ENCODE results near the gene MBP. TPM values are rescaled to one million over a fixed set of nuclear protein-coding genes. Genes with fewer than 3 reads are reported as not detected.
"Not testable (repeated sequence)": the region's sequence is repeated elsewhere in the genome, so short reads cannot be mapped to it uniquely, and the experiment has no call there.

MBP gene
- total RNA-seq, 2 donors from 2014 or later: 52.2 to 60.0 TPM

GRCh38 chr18:77000527-77000926 lies 132.1 kb downstream of the MBP start:
- H3K27ac Mint-ChIP-seq: peak overlapping the region in 1 of 2 donors; percentile 46

GRCh38 chr18:76999077-76999476 lies 133.5 kb downstream of the MBP start:
- ATAC-seq: no peak
- no peaks in the 10 kb centered on the region for H3K36me3 Mint-ChIP-seq
- H3K9me3 Mint-ChIP-seq: no peaks in the 10 kb centered on the region
- no peak overlapping the region for H3K27ac Mint-ChIP-seq
- DNase-seq (ENCODE audit: low spot score in 2 of 2): no peak

More at GRCh38 chr18:77000527-77000926, 132.1 kb downstream of the MBP start:
- Mint-ChIP-seq H3K36me3 (no peaks in the 10 kb centered on the region), H3K9me3 (no peaks in the 10 kb centered on the region)
- no peak for ATAC-seq
- DNase-seq (ENCODE audit: low spot score in 2 of 2): peak in 1 of 2 donors; percentile 50

GRCh38 chr18:76997951-76998808 lies 134.4 kb downstream of the MBP start:
- DNase-seq (ENCODE audit: low spot score in 2 of 2): no peak
- H3K36me3 Mint-ChIP-seq: no peaks in the 10 kb centered on the region
- peak overlapping the region; percentile 38 to 77 for H3K27ac Mint-ChIP-seq
- H3K9me3 Mint-ChIP-seq: no peaks in the 10 kb centered on the region
- ATAC-seq: no peak

- DNase-seq (ENCODE audit: low spot score in 2 of 2) (no peak), ATAC-seq (no peak)
- no peaks in the 10 kb centered on the region for H3K36me3 Mint-ChIP-seq
- H3K9me3 Mint-ChIP-seq: no peaks in the 10 kb centered on the region
- H3K27ac Mint-ChIP-seq: no peak overlapping the region
These were observed 136.2 kb downstream of the MBP start for GRCh38 chr18:76996429-76996828.

- no peaks in the 10 kb centered on the region for H3K9me3 Mint-ChIP-seq
- no peaks in the 10 kb centered on the region for H3K36me3 Mint-ChIP-seq
- ATAC-seq: no peak
- DNase-seq (ENCODE audit: low spot score in 2 of 2): no peak
- no peak overlapping the region for H3K27ac Mint-ChIP-seq
These were observed 136.7 kb downstream of the MBP start for GRCh38 chr18:76995896-76996295.

GRCh38 chr18:76994086-76994654 lies 138.4 kb downstream of the MBP start:
- ATAC-seq: no peak
- no peak for DNase-seq (ENCODE audit: low spot score in 2 of 2)
- Mint-ChIP-seq H3K27ac (no peak overlapping the region), H3K9me3 (no peaks in the 10 kb centered on the region), H3K36me3 (no peaks in the 10 kb centered on the region)

GRCh38 chr18:76993573-76993972 lies 139.0 kb downstream of the MBP start:
- ATAC-seq (no peak), DNase-seq (ENCODE audit: low spot score in 2 of 2) (no peak)
- Mint-ChIP-seq H3K36me3 (no peaks in the 10 kb centered on the region), H3K27ac (no peak overlapping the region), H3K9me3 (no peaks in the 10 kb centered on the region)

- Mint-ChIP-seq H3K27ac (no peak overlapping the region), H3K36me3 (no peaks in the 10 kb centered on the region), H3K9me3 (no peaks in the 10 kb centered on the region)
- ATAC-seq (no peak), DNase-seq (ENCODE audit: low spot score in 2 of 2) (no peak)
These were observed 139.5 kb downstream of the MBP start for GRCh38 chr18:76993085-76993382.

- peak in 1 of 2 donors; percentile 25 for ATAC-seq
- DNase-seq (ENCODE audit: low spot score in 2 of 2): no peak
- Mint-ChIP-seq H3K27ac (no peak overlapping the region), H3K9me3 (no peaks in the 10 kb centered on the region), H3K36me3 (no peaks in the 10 kb centered on the region)
These were observed 140.1 kb downstream of the MBP start for GRCh38 chr18:76992226-76993084.

GRCh38 chr18:76991021-76991688 lies 141.4 kb downstream of the MBP start:
- Mint-ChIP-seq H3K36me3 (no peaks in the 10 kb centered on the region), H3K9me3 (no peaks in the 10 kb centered on the region), H3K27ac (no peak overlapping the region)
- DNase-seq (ENCODE audit: low spot score in 2 of 2) (no peak), ATAC-seq (no peak)

GRCh38 chr18:76990343-76991020 lies 142.1 kb downstream of the MBP start:
- H3K9me3 Mint-ChIP-seq: not testable (repeated sequence)

GRCh38 chr18:76989647-76990190 lies 142.9 kb downstream of the MBP start:
- no peak overlapping the region for H3K27ac Mint-ChIP-seq
- ATAC-seq: no peak

More at GRCh38 chr18:76990343-76991020, 142.1 kb downstream of the MBP start:
- ATAC-seq; DNase-seq (ENCODE audit: low spot score in 2 of 2); H3K27ac Mint-ChIP-seq; H3K36me3 Mint-ChIP-seq: not testable (repeated sequence)

GRCh38 chr18:76988827-76989646 lies 143.5 kb downstream of the MBP start:
- no peaks in the 10 kb centered on the region for H3K36me3 Mint-ChIP-seq

More at GRCh38 chr18:76989647-76990190, 142.9 kb downstream of the MBP start:
- no peaks in the 10 kb centered on the region for H3K36me3 Mint-ChIP-seq
- no peaks in the 10 kb centered on the region for H3K9me3 Mint-ChIP-seq
- no peak for DNase-seq (ENCODE audit: low spot score in 2 of 2)

GRCh38 chr18:76988031-76988826 lies 144.4 kb downstream of the MBP start:
- ATAC-seq (no peak), DNase-seq (ENCODE audit: low spot score in 2 of 2) (no peak)
- Mint-ChIP-seq H3K27ac (peak overlapping the region in 1 of 2 donors; percentile 57), H3K36me3 (no peaks in the 10 kb centered on the region), H3K9me3 (no peaks in the 10 kb centered on the region)

More at GRCh38 chr18:76988827-76989646, 143.5 kb downstream of the MBP start:
- no peak for DNase-seq (ENCODE audit: low spot score in 2 of 2)
- Mint-ChIP-seq H3K27ac (no peak overlapping the region), H3K9me3 (no peaks in the 10 kb centered on the region)
- ATAC-seq: peak in 1 of 2 donors; percentile 16

Measured in activated naive CD4-positive, alpha-beta T cell treated with anti-CD3 and anti-CD28 coated beads, Interleukin-2, amount 50 U/mL, for 72 hours (primary cell).